Measurements from ENCODE around the gene MGAT5.

- no peak for TF ChIP-seq CTCF (IDR thresholded peaks at IDR 0.05; ENCODE audit: low read depth, low read length)
- no peak for TF ChIP-seq MAX (IDR thresholded peaks at IDR 0.05; ENCODE audit: low read depth, low read length)
These were observed 179.6 kb downstream of the MGAT5 start for GRCh38 chr2:134433469-134433868.

Data from NB4 (cell line).